Gastrocnemius medialis (tissue), 4 donors: ENCODE results near the gene MPRIP. TPM values are rescaled to one million over a fixed set of nuclear protein-coding genes. Genes with fewer than 3 reads are reported as not detected.

Source experiments
- ATAC-seq, 2 donors: fragments of 150-250 bp; one replicate each; pipeline ENCODE4 v1.9.1; 2016
- DNase-seq, 2 donors: peaks; one replicate each; pipeline ENCODE4 v3.0.0-alpha.2; 2019
- H3K27ac ChIP-seq, 4 donors: fragments of 200-600 bp; sonication (generic); 1 replicate in 1 of 4; 2 replicates in 3 of 4; pipeline ENCODE4 v1.5.1; 2016 to 2018; ENCODE audit warnings: mild to moderate bottlenecking in 2 of 4, moderate library complexity in 1 of 4
- H3K27me3 ChIP-seq, 3 donors: fragments of 200-600 bp; sonication (generic) in 2 of 3; 1 replicate in 1 of 3; 2 replicates in 2 of 3; pipeline versions ENCODE4 v1.5.1 to v1.6.0; 2016 to 2019; ENCODE audit warnings: mild to moderate bottlenecking in 1 of 3, moderate library complexity in 1 of 3
- H3K36me3 ChIP-seq, 2 donors: fragments of 200-600 bp; sonication (generic) in 1 of 2; one replicate each; pipeline ENCODE4 v1.5.1; 2017 to 2018
- H3K4me1 ChIP-seq, 2 donors: fragments of 200-600 bp; sonication (generic) in 1 of 2; one replicate each; pipeline ENCODE4 v1.5.1; 2016 to 2017; ENCODE audit warnings: mild to moderate bottlenecking in 2 of 2
- H3K4me3 ChIP-seq, 4 donors: fragments of 200-600 bp; sonication (generic) in 3 of 4; 1 replicate in 1 of 4; 2 replicates in 3 of 4; pipeline ENCODE4 v1.5.1; 2016 to 2019; ENCODE audit warnings: mild to moderate bottlenecking in 2 of 4
- H3K9me3 ChIP-seq, 3 donors: fragments of 200-600 bp; sonication (generic) in 2 of 3; 1 replicate in 1 of 3; 2 replicates in 2 of 3; pipeline ENCODE4 v1.5.1; 2016 to 2019
- POLR2A ChIP-seq, 2 donors: fragments of 450-650 bp; IDR thresholded peaks; one replicate each; pipeline ENCODE4 v1.6.1; 2017; ENCODE audit warnings: antibody characterized with exemption in 2 of 2, mild to moderate bottlenecking in 2 of 2, moderate library complexity in 2 of 2
- in situ Hi-C, 4 donors: fragments of 200-750 bp; cut with MboI; loops; one replicate each; pipeline versions ENCODE4 v1.15.0 to v1.8.0; 2017; ENCODE audit warnings: low sequenced_read_pairs in 4 of 4
- intact Hi-C: fragments of 100-400 bp; cut with DNase I; formaldehyde crosslinking; loops from one replicate; pipeline ENCODE4 v1.15.1; 2023; ENCODE audit warnings: low total_unique reads
- total RNA-seq, 4 donors: library from RNA; depleted of rRNA; stranded (reverse); fragments of >200 nt; gene quantifications; one replicate each; pipeline versions ENCODE4 v1.1.0 to v1.2.3, GENCODE V29; 2016
- TF ChIP-seq, protein P1 (sequence below), 5 experiments: fragments of 450-650 bp in 3 of 5; fragments of 200-600 bp in 2 of 5; sonication (generic) in 2 of 5; IDR thresholded peaks in 4 of 5; conservative IDR thresholded peaks in 1 of 5; 1 replicate in 4 of 5; 2 replicates in 1 of 5; pipeline ENCODE4 v1.5.1; 2016 to 2019; ENCODE audit warnings: antibody characterized with exemption in 5 of 5, mild to moderate bottlenecking in 3 of 5, moderate library complexity in 3 of 5

MPRIP gene
- total RNA-seq, 4 donors from 2014 or later, result 71.1 to 127 (median 124) TPM

DNA sequence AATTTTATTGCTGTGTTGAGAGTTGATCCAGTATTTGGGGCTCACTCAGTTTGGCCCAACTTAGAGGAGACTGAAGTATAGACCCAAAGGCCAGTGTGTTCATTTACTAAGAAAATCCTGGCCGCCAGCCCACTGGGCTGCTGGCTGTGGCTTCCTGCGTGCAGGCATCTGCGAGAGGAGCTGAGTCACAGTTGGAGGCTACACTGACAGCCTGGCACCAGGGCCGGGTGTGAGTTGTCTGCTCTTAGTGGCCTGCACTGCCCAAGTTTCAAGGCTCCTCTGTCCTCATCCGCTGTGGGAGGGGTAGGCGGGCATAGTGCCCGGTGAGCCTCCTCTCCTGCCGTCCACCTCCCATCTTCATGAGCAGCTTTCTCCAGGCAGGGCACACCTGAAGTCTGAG, 109.7 kb downstream of the MPRIP start:
- H3K9me3 ChIP-seq, result no peaks in the 10 kb centered on the region
- in situ Hi-C loops (loop anchor here in 1 of 4 donors (10.0 kb wide), 1 partner anchor 157 kb away; no protein-coding TSS in a partner anchor), intact Hi-C loops (loop anchor here (2.0 to 5.0 kb wide), 2 partner anchors 85 to 130 kb away; partner anchors contain the start of genes COPS3 and FLCN)
- no peak overlapping the region for H3K4me3 ChIP-seq
- H3K4me1 ChIP-seq, result peaks cover 54 to 66% of the 10 kb centered on the region in 2 donors
- peaks cover 0 to 47% of the 10 kb centered on the region in 2 donors for H3K36me3 ChIP-seq
- no peaks in the 10 kb centered on the region for H3K27me3 ChIP-seq
- TF ChIP-seq, protein P1, sequence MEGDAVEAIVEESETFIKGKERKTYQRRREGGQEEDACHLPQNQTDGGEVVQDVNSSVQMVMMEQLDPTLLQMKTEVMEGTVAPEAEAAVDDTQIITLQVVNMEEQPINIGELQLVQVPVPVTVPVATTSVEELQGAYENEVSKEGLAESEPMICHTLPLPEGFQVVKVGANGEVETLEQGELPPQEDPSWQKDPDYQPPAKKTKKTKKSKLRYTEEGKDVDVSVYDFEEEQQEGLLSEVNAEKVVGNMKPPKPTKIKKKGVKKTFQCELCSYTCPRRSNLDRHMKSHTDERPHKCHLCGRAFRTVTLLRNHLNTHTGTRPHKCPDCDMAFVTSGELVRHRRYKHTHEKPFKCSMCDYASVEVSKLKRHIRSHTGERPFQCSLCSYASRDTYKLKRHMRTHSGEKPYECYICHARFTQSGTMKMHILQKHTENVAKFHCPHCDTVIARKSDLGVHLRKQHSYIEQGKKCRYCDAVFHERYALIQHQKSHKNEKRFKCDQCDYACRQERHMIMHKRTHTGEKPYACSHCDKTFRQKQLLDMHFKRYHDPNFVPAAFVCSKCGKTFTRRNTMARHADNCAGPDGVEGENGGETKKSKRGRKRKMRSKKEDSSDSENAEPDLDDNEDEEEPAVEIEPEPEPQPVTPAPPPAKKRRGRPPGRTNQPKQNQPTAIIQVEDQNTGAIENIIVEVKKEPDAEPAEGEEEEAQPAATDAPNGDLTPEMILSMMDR (IDR thresholded peaks at IDR 0.05 in 4 of 5, conservative IDR thresholded peaks at IDR 0.05 in 1 of 5), result no peak
- no peak for TF ChIP-seq POLR2A (IDR thresholded peaks at IDR 0.05)
- ATAC-seq (peak; percentile 88 to 90), DNase-seq (peak; percentile 92 to 97)
- peak overlapping the region; percentile 89 to 95 (median 92) for H3K27ac ChIP-seq

GRCh38 chr17:17152385-17152784, 110.1 kb downstream of the MPRIP start:
- peak in 1 of 2 donors; percentile 47 for DNase-seq
- TF ChIP-seq, protein P1 (IDR thresholded peaks at IDR 0.05 in 4 of 5, conservative IDR thresholded peaks at IDR 0.05 in 1 of 5), result no peak
- TF ChIP-seq POLR2A (IDR thresholded peaks at IDR 0.05), result no peak
- H3K27ac ChIP-seq, result peak overlapping the region; percentile 89 to 95 (median 92)
- ATAC-seq, result peak; percentile 21 to 23
- intact Hi-C loops (loop anchor here (2.0 to 5.0 kb wide), 2 partner anchors 84 to 130 kb away; partner anchors contain the start of genes COPS3 and FLCN), in situ Hi-C loops (loop anchor here in 1 of 4 donors (10.0 kb wide), 1 partner anchor 158 kb away; no protein-coding TSS in a partner anchor)
- H3K4me1 ChIP-seq, result peaks cover 51 to 62% of the 10 kb centered on the region in 2 donors
- H3K9me3 ChIP-seq, result no peaks in the 10 kb centered on the region
- peaks cover 0 to 47% of the 10 kb centered on the region in 2 donors for H3K36me3 ChIP-seq
- H3K4me3 ChIP-seq, result no peak overlapping the region
- no peaks in the 10 kb centered on the region for H3K27me3 ChIP-seq

- ATAC-seq (no peak), DNase-seq (no peak)
- H3K4me3 ChIP-seq, result no peak overlapping the region
- H3K9me3 ChIP-seq, result no peaks in the 10 kb centered on the region
- peaks cover 48 to 57% of the 10 kb centered on the region in 2 donors for H3K4me1 ChIP-seq
- TF ChIP-seq POLR2A (IDR thresholded peaks at IDR 0.05), result no peak
- TF ChIP-seq, protein P1 (IDR thresholded peaks at IDR 0.05 in 4 of 5, conservative IDR thresholded peaks at IDR 0.05 in 1 of 5), result no peak
- H3K36me3 ChIP-seq, result peaks cover 0 to 46% of the 10 kb centered on the region in 2 donors
- no peaks in the 10 kb centered on the region for H3K27me3 ChIP-seq
- intact Hi-C loops (loop anchor here (2.0 to 5.0 kb wide), 2 partner anchors 84 to 129 kb away; partner anchors contain the start of genes COPS3 and FLCN), in situ Hi-C loops (loop anchor here in 1 of 4 donors (10.0 kb wide), 1 partner anchor 158 kb away; no protein-coding TSS in a partner anchor)
- peak overlapping the region; percentile 89 to 95 (median 92) for H3K27ac ChIP-seq
These were observed 110.8 kb downstream of the MPRIP start for GRCh38 chr17:17153071-17153470.

DNA sequence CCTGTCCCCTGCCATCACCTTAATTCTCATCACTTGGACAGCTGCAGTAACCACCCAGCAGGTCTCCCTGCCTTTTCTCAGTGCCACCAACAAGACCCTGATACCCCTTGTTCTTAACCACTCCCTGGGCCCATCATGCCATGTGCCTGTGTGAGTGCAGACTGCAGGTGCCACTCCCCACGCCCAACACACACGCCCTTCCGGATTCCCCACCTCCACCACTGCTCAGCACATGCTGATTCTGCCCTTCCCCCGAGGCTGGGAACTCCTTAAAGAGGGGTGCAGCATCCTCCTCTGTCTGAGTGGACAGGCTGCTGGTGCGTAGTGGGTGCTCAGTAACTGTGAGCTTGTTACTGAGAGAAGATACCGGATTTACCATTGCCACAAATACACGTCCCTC, 111.5 kb downstream of the MPRIP start:
- H3K27me3 ChIP-seq, result no peaks in the 10 kb centered on the region
- no peak for ATAC-seq
- DNase-seq, result no peak
- no peaks in the 10 kb centered on the region for H3K9me3 ChIP-seq
- H3K27ac ChIP-seq, result peak overlapping the region in 1 of 4 donors; percentile 93
- no peak overlapping the region for H3K4me3 ChIP-seq
- intact Hi-C loops (loop anchor here (2.0 to 5.0 kb wide), 3 partner anchors 37 to 129 kb away; partner anchors contain the start of genes COPS3 and FLCN), in situ Hi-C loops (loop anchor here in 1 of 4 donors (10.0 kb wide), 1 partner anchor 159 kb away; no protein-coding TSS in a partner anchor)
- H3K4me1 ChIP-seq, result peaks cover 42 to 51% of the 10 kb centered on the region in 2 donors
- TF ChIP-seq, protein P1 (IDR thresholded peaks at IDR 0.05 in 4 of 5, conservative IDR thresholded peaks at IDR 0.05 in 1 of 5), result no peak
- TF ChIP-seq POLR2A (IDR thresholded peaks at IDR 0.05), result no peak
- peaks cover 0 to 50% of the 10 kb centered on the region in 2 donors for H3K36me3 ChIP-seq
